Anterior cingulate cortex (tissue), 58 donors: ENCODE results near the gene CSMD2.

Experiments
- DNase-seq, 58 donors: peaks; one replicate each; lab custom pipeline; 2025; lab: John Stamatoyannopoulos, UW

CSMD2 gene

DNA sequence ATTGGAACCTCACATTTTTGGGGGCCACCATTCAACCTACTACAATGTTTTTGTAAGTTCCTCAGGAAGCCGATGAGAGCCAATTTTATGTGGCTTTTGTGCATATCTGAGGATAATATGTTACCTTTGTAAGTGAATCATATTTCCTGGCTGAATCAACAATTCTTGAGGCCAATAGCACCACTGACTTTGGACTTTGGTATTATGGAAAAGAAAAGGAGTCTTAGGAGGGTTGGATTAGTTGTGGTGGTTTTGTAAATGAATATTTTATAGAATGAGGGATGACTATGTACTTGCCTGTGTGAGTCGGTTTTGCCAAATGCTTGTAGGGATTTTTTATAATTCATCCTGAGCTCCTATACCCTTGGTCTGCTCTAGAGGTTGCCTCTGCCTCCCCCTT is 482.7 kb downstream of the CSMD2 start:
- DNase-seq, result no peak

DNA sequence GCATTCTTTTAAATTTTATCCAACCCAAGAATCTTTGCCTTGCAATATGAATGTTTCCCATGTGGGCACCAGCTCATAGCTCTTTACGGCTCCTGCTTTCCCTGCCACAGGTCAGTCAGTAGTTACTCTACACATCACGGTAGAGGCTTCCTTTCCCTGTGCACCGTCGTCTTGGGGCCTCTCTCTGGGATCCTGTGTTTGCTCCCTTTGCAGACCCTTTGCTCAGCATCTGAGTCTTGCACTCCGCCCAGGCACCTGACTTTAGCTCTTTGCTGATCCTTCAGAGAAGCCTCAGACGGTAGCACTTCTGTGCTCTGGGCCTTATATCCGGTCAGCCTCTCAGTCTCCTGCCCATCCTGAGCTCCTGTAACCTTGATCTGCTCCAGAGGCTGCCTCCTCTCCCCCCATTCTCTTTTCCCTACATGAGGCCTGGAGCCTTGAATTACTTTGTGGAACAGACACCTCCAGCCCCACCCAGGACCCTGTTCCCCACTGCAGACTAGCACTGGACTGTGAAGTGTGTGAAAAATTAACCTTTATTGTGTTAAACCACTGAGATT is 484.7 kb downstream of the CSMD2 start:
- no peak for DNase-seq

DNA sequence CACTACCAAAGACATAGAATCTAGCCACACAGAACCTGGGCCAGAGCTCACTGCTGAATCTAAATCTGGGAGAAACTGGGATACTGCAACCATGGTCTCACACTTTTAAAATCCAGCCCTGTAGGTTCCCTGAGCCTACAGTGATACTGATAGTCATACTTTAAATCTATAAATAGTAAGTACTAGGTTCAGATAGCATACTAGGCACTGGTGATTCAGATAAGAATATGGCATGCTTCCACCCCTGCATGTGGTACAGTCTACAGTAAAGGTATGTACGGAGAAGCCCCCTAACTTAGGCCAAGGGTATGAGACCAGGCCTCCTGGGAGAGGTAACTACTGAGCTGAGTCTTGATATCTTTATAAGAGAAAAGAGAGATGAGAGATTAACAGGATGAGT is 494.5 kb downstream of the CSMD2 start:
- no peak for DNase-seq

DNA sequence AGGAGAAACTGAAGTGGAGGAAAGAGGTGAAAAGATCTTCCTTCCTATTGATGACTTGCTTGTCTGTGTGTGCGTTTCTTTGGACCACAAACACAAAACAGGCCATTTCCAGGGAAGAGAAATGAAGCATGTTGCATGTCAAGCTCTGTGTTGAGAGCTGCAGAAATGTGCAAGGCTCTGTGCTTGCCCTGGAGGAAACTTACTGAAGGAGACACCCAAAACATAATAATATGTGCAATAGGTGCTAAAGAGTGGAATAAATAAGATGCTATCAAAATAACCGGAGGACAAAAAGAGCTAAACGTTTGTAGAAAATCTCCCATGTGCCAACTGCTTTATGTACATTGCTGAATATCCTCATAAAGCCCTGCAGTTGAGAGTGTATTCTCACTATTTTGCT is 496.3 kb downstream of the CSMD2 start:
- DNase-seq, result no peak

DNA sequence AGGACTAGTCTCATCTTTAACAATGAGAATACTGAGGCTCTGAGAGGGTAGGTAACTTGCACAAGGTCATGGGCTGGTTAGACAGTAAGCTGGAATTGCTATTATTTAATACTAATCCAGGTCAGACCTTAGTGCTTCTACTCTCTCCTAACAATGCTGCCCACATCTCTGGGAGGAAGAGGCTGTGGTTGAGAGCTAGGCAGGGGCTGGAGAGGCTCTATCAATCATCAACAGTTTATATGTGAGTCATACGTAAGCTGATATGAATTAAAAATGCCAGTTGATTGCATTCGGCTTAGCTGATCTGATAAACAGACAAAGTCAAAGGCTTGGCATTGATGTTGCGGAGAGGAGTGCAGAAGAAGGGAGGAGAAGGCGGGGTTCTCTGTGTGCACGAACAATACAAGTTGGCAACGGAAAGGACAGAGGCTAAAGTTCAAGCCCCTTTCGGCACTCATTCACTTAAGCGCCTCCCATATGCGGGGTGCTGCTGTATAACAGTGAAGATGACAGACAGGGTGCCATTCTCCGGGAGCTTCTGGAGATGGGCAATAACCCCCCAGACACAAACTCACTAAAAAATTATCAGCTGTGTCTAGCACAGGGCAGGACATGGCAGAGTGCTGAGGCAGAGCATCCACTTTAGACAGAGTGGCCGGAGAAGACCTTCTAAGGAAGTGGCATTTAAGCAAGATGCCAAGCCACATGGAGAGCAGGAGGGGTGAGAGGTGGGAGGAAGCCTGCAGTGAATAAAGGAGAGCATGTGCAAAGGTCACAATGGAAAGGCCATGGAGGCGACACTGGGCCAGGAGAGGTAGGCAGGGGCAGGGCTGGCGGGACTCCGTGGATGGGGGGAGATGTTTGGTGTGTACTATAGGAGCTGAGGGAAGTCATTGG is 497.4 kb downstream of the CSMD2 start:
- no peak for DNase-seq

DNA sequence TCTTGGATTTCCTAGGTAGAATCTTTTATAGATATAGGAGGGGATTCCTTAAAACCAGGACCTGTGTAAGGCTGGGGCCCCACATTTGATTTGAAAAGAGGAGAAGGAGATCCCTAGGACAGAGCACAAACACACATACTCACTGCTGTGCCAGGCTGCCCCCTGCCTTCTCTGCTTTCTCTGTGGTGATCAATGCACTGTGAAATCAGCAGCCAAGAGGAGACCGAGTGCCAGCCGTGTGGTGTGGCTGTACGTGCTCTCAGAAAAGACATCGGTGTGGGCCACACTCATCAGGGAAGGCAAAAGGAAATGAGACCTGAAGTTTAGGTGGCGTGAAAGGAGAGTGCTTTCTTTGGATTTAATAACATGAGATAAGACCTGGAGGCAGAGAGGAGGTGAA is 498.4 kb downstream of the CSMD2 start:
- no peak for DNase-seq

DNA sequence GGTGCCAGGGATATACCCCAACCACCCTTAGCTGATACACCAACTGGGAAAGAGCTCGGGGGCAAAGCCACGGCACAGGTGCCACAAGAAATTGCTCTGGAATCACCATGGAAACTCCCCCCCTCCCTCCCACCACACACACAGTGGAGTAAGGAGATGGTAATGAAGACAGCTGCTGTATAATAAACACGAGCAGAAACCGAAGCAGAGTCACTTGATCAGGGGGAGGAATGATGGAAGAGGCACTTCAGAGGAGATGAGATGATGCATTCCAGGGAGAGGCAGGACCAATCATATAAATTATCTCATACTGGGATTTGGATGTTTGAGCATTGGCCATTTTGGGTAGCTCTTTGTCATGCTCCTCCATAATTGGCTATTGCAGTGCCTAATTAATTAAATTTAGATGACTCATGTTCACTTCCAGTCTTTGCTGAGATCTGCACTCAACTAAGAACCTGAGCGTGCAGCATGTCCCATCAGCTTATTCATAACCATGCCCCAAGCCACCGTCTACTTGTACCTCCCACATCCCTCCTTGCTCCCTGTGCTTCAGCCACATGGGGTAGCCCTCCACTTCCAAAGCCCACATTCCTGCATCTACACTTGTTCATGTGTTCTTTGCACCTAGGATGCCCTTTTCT is 503.1 kb downstream of the CSMD2 start:
- DNase-seq, result peak in 9 of 58 donors; percentile 7 to 56 (median 29)

DNA sequence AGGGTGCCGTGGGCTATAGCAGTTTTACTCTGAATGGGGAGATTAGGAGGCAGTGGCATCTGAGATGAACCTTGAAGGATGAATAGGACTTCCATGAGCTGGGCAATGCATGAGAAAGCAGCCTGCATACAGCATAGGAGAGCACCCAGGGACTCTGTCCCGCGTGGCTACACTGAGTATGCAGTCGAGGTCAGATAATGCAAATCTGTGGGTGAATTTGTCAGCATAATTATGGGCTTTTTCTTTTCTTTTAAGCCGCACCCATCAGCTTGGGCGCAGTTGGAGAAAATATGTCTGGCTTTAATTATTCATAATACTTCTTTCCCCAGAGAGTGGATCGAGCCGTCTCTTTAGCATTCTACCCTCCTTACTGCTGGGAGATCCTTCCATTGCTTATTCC is 504.1 kb downstream of the CSMD2 start:
- DNase-seq, result no peak

DNA sequence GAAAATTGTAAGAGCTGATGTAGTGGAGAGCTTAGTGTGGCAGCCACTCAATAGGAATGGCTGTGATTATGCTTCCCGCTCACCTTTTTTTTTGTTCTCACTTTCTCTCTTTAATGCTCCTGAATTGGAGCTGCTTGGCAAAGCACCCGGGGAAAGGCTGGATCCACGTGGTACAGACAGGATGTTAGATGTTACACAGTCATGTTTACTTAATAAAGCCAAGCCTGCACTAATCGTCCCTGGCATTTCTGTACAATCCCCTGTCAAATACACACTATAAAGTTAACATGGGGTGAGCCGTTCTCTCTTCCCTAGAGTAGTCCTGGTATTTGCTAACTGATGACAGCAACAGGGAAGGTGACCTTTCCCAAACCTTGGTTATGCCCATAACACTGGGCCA is 504.8 kb downstream of the CSMD2 start:
- DNase-seq, result no peak

DNA sequence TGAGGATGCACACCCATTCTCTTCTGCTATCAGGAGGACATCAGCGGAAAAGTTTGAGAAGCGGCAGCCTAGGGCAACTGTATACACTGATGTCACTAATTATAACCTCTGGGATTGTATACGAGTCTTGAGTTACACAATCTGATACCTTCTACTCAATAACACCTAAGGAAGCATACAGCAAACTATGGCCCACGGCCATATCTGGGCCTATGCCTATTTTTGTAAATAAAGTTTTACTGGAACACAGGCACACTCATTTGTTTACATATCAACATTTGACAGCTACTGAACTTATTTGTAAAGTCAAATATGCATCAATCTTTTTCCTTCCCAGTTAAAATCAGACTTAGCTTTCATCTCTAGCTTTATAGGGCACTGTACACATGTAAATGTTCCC is 505.4 kb downstream of the CSMD2 start:
- DNase-seq, result no peak

DNA sequence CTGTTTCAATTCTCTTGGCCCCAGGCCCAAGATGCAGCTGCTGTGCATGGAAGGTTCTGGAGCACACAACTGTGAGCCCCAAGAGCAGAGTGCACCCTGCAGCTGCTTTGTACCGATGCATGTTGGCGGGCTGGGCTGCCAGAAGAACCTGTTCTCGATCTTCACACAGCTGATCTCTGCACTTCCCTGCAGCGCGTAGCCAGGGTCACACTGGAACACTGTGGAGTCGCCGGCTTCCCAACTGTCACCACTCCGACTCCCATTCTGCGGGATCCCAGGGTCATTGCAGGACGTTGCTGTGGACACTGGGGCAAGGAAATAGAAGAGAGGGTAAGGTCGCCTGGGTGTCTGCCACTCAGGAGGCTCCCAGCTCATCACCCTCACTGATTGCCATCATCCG is 507.2 kb downstream of the CSMD2 start:
- peak in 1 of 58 donors; percentile 32 for DNase-seq

DNA sequence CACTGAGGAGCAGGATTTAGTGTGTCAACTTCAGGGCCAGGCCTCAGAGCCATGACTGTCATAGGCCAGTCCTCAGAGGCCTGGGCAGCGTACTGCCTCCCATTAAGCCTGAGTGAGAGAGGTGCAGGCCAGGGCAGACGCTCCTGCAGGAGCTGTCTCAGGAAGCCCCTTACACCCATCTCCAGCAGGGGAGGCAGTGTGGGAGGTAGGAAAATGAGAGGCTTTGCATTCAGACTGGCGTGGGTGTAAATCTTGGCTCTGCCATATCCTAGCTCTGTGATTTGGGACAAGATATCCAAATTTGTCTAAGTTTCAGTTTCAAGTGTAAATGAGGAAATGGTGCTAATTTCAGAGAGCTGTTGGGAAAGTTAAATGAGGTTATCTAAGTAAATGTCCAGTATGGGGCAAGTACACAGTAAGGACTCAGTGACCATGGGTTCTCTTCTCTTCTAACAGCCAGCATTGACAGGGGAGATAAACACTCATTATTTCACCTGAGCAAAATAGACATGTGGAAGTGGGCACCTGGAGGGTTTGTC is 508.5 kb downstream of the CSMD2 start:
- DNase-seq, result peak in 3 of 58 donors; percentile 16 to 31 (median 28)

DNA sequence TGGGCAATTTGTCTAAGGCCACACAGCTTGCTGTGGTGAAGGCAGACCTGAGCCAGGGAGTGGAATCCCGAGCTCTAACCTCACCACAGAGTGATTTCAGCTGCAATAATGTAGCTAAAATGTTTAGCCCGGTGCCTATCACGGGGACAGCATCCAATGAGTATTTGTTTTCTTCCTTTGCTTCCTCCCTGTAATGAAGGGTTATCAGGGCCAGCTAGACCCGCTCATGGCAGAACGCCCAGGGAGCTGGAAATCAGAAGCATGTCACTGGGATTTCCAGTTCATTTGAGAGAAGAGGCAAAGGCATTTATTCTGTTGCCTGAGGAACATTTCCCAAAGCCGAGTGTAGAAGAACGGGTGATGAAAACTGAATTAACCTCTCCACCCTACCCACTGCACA is 509.5 kb downstream of the CSMD2 start:
- peak in 2 of 58 donors; percentile 17 to 28 for DNase-seq

DNA sequence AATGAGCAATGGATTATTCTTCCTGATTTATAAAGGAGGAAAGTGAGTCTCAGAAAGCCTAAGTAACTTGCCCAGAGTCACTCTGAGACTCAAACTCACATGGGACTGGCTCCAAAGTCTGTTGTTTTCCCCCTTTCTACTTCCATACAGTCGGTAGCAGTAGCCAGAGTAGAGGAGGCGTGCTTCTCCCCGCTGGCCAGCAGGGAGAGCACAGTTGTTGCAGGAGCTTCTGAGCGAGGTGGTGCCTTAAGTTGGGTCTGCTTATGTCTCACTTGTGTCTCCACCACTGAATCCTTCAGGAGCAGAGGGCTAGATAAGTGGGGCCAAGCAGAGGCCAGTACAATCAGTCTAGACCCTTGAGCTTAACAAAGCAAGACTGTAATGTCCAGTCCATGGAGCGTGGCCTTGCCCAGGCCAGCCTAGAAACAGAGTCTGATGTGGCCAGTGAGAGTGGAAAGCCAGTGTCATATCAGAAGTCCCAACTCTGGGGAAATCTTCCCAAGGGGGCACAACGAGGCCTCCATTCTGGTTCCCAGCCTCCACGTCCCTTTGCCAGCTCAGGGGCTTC is 510.7 kb downstream of the CSMD2 start:
- no peak for DNase-seq

DNA sequence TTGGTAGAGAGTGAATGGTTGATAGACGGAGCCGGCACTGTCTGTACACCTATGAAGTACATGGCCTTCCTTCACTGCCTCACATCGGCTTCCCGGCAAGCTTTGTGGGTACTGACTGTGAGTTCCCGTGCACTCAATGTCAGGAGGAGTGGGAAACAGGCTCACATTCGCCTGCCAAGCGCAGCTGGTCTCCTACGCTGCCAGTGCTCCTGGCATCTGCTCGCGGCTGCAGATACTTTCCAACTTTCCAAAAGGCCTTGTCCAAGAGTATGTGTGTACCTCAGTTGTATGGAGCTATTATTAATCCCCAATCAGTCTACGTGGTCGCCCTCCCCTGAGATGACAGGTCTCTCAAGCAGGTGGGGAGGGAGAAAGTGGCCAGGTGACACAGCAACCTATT is 511.8 kb downstream of the CSMD2 start:
- DNase-seq, result peak in 15 of 58 donors; percentile 11 to 45 (median 22)

DNA sequence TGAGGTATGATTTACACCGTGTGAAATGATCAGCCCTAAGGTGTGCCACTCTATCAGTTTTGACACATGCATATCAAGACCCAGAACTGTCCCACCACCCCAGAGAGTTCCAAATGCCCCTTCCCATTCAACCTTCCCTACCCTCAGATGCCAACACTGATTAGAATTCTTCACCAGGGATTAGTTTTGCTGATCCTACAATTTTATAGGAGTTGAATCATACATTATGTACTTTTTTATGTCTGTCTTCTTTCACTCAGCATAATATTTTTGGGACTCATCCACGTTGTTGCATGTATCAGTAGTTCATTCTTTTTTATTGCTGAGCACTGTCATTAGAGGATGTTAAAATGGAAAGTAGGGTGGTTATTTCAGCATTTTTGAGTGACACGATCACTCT is 514.3 kb downstream of the CSMD2 start:
- DNase-seq, result no peak

DNA sequence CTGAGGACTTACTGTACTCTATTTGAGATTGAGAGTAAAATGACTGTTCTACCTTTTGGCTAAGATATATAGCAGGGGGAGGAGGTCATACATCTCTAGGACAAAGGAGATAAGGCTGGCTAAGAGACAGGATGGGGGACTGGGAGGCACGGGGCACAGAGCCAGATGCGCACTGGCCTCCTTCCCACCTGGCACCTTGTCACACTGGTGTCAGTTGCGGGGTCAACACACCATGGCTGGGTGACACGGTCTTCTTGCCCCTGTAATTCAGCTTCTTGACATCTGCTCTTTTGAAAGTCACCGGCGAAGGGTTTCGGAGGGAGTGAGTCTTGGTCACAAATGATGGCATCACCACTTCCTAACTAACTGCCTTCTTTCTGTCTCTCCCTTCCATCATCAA is 515.3 kb downstream of the CSMD2 start:
- DNase-seq, result no peak

DNA sequence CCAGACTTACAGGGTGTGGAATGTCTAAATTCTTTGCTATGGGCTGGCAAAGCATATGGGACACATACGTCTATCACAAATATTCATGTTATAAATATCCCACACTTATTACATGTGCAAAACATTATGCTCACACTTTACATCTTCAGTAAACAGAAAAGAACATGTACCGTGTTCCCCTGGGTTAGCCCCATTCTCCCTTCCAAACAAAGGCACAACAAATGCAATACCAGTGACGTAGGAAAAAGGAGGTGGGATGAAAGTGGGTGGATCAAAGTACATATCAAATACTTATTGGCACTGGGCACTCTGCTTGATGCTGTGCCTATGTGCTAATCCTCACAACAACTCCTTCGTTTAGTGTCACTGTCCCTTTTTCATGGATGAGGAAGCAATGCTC is 521.8 kb downstream of the CSMD2 start:
- DNase-seq, result no peak

DNA sequence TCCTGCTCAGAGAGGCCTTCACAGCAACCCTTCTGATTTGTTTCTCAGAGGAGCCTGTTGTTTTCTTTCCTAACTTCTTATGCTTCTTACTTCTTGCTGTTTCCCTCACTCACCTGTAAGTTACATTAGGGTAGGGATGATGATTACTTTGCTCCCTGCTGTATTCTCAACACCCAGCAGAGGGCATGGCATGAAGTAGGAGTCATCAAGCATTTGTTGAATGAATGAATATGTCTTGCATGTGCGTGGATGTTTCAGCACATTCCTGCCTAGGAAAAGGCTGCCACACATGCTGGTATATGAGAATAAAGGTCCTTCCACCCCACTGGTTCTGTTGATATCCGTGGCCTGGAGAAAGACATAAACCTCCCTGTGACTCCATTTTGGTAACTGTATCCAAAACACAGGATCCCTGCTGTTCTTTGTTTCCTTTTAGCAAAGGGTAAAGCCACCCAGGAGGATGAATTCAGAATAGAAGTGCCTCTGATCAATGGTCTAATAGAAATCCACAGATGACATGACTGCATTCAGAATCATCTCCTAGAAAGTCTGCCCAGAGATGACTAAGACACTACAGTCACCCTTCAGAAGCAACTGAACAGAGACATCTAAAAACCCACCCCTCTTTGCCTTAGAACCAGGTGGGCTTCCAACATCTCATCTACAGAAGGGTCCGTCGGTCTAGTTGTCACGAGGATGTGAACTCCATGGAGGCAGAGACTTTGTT is 523.8 kb downstream of the CSMD2 start:
- DNase-seq, result peak in 4 of 58 donors; percentile 10 to 18 (median 14)

DNA sequence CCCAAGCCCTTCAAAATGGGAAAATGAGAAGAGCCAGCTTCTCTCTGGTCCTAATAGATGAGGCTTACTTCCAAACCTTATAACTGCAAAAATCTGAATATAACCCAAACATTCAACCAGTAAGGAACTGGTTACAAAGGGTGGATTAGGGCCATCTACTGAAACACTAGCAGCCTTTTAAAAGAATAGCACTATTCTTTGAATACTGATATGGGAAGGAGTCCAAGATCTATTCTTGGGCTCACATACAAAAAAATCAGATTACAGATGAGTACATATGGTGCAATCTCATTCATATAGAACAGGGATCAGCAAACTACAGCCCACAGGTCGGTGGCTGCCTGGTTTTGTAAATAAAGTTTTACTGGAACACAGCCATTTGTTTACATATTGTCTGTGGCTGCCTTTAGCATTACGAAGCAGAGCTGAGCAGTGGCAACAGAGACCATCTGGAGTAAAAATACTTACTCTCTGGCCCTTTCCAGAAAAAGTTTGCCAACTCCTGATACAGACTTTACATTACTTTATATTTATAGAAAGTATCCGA is 524.8 kb downstream of the CSMD2 start:
- no peak for DNase-seq
